G401.6 (cell line): Measurements from ENCODE around the gene ARVCF.

ENCODE experiments used
- FAIRE-seq: peaks from 2 replicates; lab custom pipeline; 2012; peaks lifted over from hg19 to GRCh38; lab: Jason Lieb, UNC

The ARVCF gene

DNA sequence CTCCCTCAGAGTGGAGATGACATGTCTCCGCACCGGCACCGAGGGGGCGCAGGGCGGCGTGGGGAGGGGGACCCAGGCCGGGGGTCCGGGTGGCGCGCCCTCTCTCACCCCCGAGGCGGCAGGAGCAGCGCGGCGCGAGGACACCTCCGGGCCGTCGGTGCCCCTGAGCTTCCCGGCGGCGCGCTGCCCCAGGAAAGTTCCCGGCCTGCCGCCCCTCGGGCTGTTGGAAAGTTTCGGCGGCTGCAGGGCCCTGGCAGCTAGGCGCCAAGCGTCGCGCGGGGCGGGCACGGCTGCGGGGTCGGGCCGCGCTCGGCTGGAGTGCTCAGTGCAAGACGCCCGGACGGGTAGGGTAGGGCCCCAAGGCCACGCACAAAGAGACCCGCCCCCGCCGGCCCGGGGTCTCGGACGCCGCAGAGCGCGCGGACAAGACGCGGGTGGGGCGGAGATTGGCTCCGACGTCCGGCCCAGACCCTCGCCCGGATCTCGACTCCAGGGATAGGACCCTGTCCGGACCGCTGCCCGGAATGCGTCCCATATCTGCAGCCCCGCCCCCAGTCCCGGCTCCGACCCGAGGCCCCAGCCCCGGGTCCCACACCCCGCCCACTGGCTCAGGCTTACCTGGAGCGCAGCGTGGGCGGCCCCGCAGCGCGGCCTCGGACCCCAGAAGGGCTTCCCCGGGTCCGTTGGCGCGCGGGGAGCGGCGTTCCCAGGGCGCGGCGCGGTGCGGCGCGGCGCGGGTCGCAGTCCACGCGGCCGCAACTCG, 471 bp downstream of the ARVCF start:
- no peak for FAIRE-seq

DNA sequence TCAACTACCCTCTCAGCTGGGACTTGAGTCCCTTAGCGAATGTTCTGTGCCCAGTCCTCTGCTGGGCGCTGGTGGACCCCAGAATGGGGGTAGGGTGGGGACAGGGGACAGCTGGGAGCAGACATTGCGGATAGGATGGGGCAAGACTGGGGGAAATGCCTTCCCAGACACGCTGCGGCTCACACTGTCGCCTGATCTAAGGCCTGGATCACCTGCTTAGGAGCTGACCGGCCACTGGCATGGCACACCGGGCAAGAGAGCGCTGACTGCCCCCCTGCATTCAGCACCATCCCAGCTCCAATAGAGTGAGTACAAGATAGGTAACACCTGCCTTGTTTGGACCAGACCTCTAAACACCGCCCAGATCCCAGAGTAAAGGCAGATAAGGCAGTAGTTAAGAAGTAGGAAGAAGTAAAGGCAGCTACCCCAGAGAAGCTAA, 1.4 kb downstream of the ARVCF start:
- FAIRE-seq = no peak

DNA sequence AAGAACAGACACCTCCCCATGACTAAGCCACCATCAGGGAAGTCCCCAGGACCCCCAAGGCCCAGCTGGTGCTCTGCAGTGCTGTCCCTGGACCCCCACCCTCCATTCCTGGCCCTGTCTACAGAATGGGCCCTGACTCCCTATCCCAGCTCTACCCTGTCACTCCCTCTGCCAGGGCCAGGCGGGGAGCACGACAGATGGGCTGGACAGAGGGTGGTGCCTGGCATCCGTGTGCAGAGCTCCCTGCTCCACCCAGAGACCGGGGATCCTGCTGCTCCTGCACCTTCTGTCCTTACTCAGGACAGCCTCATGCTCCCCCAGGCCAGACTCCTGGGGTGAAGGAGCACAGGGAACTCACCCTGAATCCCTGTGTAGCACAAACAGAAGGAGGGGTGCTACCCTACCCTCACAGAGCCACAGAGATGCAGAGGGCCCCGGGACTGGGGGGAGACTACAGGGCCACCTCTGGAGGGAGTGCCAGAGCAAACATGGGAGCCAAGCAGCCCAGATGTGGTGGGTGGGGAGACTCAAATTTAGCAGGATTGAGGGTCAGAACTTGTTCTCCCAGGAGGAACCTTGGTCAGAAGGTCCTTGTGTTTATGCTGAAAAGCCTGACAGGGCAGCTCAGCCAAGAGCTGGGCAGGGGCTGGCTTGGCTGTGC, 2.0 kb downstream of the ARVCF start:
- FAIRE-seq = no peak

DNA sequence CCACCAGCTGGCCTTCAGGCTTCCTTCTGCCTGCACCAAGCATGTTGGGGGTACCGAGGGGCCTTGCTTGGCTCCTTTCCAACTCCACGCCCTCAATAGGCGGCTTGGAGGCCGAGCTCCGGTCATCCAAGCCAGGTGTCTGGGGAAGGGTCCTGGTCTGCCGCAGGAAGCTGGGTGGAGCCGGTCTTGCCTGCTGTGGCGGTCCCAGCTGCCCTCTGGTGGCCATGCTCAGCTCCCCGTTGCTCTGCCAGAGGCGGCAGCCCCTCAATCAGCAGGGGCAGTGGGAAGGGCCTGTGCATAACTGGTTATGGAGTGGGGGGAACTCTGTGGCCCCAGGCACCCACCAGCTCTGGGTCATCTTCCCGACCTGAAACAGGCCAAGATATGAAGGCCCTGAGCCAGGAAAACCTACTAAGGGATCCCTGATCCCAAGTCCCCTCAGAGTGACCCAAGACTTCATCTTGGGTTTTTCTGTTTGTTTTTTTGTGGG, 3.2 kb downstream of the ARVCF start:
- no peak for FAIRE-seq

DNA sequence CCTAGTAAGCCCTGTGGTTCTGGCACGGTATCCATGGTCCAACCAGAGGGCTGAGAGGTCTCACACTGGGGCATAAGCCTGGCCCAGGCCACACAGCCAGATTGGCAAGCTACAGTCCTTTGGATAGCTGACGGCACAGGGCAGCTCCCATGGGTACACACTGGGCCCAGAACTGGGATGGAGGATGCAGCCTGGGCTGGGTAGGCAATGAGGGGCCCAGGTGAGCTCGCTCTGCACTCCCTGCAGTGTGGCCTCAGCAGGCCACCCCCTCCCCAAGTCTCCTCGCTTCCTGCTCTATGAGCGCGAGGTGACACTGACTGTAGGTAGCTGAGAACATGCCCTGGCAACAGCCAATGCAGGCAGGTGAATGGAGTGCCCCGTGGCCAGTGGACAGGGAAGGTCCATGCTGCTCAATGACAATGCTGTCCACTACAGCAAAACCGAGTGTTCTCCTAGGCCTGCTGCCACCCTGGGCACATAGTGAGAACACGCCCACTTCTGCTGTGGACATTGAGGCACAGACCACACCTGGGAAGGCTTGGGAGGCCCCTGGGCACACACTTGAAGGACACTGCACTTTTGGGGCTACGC, 3.8 kb downstream of the ARVCF start:
- no peak for FAIRE-seq

DNA sequence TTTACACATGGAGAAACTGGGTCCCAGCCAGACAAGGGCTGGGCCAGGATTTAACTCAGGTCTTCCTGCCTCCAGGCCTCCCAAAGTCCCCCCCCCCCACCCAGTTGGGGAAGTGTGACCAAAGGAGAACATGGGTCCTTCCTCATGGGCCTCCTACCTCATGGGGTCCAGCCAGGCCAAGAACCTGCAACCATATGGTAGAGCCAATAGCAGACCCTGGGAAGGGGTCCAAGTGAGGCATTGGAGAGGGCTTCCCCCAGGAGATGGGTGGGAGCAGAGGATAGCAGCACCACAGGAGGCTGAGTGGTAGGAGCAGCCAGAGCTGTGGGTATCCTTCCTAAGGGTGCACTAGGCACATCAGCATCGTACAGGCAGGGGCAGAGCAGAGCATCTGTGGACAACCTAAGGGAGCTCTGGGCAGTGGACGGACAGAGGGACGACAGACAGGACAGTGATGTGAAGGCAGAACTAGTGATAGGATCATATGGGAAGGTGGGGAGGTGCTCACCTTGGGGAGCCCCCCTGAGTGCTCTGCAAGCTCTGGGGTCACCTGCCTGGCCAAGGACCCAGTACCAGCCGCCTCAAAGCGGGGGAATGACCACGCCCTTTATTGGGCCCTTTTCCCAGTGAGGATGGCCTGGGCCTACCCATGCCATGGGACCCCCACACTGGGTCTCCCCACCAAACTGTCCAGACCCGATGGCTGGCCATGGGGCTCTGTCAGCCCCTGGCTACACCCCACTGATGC, 4.5 kb downstream of the ARVCF start:
- no peak for FAIRE-seq

DNA sequence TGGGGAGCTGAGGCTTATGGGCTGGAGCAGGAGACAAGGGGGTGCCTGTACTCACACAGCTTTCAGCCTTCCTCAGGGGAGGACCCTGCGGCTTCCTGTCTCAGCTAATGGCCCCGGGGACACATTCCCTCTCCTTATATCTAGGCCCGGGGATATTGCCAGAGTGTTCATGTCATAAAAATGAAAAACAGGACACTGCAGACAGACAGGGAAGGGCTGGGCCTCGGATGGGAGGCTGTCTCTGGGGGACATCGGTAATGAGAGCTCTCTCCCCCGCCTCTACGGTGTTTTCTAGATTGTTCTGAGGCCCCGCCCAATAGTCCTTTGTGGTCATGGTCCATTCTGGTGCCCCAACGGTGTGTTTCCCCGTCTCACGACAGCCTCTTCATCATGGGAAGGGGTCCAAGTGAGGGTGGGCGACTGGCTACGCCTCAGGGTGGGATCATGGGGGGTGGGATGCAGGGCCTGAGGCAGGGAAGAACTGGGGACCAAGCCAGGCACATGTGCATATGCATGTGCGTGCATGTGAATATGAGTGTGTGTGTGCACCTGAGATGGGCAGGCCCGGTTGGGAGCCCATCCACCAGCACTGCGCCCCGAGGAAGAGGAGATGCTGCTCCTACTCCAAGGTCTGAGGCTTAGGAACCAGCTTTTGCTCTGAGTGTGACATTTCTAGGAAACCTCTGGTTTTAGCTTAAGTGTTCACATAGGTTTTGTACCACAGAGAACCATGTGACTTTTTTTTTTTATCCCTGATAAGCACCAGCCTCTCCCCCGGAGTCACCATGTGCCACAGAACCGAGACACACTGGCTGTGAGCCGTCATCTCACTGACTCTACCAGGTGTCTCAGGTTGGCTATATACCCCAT, 5.3 kb downstream of the ARVCF start:
- no peak for FAIRE-seq

DNA sequence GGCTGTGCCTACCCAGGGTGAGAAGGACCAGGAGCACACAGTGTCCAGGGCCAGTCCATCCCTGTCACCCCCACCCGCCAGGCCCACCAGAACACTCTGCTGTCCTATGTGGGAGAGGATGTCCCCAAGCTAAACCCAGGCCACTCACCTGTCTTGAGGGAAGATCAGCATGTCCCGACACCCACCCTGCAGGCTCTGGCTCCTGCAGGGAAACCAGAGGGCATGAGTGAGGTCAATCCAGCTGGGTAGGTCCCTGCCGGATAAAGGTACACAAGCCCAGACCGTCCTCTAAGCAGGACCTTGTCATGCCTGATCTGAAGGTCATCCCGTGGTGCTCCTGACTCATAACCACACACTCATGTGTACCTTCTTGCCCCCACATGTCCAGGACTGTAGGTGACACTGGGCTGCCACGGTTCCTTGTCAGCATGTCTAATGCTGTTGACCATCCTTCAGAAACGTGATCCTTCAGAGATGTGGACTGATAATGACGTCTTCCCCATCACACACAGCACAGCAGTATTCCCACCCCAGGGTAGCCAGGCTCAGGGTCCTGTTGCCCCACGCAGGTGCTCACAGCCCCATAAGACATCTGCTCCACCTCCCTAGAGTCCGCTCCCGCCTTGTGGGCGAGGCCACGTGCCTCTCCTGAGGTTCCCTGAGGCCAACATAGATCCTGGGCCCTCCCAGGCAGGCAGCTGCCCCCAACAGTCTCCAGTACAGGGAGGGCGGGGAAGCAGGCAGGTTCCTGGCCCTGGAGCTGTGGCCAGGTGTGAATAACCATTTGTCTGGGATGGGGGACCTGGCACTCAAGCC, 6.1 kb downstream of the ARVCF start:
- no peak for FAIRE-seq

DNA sequence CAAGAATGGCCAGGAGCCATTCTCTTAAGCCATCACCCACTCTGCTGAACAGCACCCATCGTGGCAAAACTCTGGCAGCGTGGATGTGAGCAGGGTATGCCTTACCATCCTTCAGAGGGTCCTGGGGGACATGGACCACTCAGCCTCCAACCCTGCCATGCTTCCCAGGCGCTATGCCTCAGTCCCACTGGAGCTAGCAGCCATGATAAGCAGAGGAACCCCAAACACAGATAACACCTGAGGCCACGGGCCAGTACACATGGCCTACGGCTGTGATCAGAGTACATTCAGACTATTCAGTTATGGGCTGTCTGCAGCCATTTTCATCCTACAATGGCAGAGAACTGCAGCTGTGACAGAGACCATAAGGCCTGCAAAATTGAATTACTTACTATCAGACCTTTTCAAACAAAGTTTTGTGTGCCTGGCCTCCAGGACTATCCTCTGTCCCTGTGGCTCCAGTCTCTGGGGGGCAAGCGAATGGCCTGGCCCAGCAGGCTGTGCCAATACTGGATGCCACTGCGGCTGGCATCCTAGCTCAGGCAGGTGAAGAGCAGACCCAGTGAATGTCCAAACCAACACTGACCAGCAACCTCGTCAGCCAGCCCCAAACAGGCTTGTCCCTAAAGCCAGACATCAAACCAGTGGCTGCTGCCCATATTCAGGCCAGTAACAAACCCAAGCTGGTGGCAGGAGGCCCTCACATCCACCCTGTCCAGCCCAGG, 6.9 kb downstream of the ARVCF start:
- no peak for FAIRE-seq

DNA sequence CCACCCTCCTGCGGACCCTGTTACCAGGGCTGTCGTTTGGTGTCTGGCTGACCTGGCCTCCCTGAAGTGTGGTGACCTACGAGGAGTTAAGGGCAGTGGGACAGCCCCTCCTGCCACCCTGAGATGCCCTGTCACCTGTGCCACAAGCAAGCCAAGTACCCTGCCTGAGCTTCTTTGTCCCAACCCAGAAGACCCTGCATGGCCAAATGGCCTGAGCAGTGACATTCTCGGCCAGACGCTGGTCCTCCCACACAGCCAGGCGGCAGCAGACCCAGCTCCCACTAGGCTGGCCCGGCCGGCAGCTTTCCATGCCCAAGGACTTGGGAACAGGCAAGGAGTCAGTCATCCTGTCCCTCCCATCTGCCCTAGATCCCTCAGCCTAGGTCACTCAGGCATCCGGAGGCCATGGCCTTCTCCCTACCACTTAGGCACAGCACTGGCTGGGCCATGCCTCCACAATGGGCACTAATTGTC, 7.6 kb downstream of the ARVCF start:
- no peak for FAIRE-seq

DNA sequence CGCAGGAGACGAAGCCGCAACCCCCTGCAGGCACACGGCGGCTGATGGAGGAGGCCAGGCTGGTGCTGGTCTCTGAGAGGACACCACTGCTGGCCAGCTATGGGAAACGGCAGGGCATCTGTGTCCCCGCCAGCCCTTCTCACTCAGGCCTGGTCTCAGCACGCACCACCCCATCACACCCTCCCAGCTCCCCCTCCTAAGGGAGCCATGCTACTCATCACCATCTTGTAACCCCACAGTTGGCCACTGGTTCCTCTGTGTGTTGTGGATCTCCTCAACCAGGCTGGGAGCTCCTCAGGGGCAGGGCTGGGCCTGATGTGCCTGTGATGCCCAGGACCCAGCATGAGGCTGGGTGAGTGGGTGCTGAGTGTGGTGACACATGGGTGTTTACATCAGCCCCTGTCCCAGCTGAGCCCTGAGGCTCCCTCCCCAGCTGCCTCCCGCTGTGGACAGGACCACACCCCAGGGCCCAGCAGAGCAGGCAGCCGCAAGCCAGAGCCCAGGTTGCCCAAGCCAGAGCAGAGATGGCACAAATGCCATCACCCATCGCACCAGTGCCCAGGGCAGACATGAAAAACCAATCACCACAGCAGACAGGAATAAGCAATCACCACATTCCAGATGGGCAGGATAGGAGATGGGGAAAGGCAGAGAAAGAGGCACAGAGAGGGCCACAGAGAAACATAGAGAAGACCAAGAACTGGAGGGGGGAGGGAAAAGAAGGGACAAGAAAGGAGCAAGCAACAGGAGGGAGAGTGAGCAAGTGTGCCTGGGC, 8.2 kb downstream of the ARVCF start:
- FAIRE-seq = no peak

DNA sequence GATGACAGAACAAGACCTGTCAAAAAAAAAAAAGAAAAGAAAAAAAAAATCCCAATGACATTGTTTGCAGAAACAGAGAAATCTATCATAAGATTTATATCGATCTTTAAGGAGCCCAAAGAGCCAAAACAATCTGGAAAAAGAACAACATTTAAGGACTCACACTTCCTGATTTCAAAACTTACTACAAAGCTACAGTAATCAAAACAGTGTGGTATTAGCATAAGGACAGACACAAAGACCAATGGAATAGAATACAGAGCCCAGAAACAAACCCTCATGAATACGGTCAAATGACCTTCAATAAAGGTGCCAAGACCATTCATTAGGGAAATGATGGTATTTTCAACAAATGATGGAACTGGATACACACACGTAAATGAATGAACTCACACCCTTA, 12.2 kb downstream of the ARVCF start:
- FAIRE-seq = no peak

DNA sequence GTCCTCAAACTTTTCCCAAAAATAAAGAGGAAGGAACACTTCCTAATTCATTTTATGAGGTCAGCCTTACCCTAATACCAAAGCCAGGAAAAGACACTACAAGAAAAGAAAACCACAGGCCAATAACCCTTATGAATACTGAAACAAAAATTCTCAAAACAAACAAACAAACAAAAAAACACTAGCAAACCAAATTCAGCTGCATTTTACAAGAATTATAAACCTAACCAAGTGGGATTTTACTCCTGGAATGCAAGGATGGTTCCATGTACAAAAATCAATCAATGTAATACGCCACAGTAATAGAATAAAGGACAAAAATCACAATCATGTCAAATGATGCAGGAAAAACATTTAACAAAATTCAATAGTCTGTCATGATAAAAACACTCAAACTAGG, 13.3 kb downstream of the ARVCF start:
- no peak for FAIRE-seq

DNA sequence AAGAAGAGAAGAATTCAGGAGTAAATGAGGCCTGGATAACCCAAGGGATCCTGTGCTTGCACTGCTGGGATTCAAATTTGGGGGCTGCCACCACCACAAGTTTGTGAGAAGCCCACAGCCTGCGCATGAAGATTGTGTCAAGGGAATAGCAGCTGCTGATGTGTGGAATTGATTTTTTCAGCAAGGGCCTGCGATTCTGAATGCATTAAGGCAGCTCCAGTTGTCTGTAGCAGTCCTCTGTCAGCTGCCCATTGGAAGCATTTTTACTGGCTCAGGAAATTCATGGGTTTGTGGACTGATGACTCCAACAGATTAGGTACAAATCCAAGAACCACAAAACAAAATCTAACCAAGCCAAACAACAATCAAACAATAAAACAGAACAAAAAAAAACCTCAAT, 14.0 kb downstream of the ARVCF start:
- no peak for FAIRE-seq

DNA sequence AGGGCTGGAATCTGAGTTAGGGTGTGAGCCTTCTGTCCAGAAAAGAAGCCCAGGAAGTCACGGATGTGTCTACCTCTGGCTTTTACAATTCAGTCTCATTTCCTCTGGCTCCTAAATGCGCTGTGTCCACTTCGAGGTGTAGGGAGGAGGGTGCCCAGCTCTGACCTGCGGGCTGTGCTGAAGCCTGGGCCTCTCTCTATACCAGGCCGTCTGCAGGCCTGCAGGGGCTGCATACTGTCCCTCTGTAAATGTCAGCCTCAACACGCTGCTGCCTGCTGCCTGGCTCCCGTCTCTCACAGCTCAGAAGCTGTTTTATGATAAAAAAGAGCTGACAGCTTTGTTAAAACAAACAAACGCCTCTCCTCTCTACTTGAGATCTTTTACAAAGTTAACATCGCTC, 14.5 kb downstream of the ARVCF start:
- no peak for FAIRE-seq

DNA sequence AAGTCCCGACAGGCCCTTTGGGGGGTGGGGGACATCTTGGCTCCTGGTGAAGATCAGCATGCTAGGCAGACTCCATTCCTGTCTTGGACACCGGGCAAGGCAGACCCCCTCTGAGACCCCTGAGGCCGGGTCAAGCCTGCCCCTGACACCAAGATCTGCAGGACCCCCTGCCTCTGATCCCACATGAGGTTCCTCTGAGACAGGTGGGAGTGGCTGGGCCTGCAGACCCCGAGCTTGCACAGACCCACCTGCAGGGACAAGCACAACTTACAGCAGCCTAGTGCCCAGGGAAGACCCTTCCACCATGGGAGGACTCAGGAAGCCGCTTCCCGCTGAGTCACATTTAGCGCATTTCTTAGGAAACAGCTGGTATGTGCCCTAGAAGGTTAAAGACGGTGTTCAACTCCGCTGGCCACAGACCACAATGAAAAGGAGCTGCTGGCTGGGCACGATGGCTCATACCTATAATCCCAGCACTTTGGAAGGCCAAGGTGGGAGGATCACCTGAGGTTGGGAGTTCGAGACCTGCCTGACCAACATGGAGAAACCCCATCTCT, 15.5 kb downstream of the ARVCF start:
- FAIRE-seq = no peak

DNA sequence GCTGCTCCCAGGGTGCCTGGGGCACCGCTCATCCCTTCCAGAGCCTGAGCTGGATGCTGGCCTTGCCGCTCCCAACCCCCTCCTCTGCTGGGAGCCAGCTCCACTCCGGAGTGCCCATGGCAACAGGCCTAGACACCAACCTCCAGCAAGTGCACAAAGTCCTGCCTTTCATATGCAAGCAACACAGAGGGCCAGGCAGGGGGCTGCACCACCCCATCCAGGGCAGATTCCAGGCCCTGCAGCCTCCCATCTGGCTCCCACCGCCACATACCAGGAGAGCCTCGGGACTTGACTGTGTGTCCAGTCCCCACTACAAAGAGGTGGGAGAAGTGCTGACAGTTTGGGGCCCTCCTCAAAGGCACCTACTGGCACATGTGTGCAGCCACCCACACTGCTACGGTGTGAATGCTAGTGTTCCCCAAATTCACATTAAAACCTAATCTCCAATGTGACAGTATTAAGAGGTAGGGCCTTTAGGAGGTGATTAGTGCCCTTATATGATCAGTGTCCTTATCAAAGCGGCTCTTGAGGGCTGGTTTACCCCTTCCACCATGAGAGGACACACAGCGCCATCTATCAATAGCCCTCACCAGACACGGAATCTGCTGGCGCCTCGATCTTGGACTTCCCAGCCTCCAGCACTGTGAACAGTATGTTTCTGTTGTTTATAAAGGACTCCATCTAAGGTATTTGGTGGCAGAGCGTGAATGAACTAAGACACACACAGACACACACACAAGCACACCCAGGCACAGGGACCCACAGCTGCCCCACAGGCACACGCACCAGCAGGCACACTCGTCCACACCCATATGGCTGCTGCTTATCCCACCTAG, 16.2 kb downstream of the ARVCF start:
- no peak for FAIRE-seq
